ENCODE measurements around the gene PERM1. TPM values are rescaled to one million over a fixed set of nuclear protein-coding genes. Genes with fewer than 3 reads are reported as not detected.

Gene PERM1
- total RNA-seq, 2 donors from 2014 or later = not detected

GRCh38 chr1:982765-983436 is 1.0 kb upstream of the PERM1 start:
- Mint-ChIP-seq H3K4me1 (no peaks in the 10 kb centered on the region), H3K4me3 (no peak overlapping the region), H3K27me3 (ENCODE audit: insufficient read depth) (peaks cover 62% of the 10 kb centered on the region), H3K9me3 (peaks cover 5% of the 10 kb centered on the region), H3K27ac (no peak overlapping the region), H3K36me3 (ENCODE audit: low read depth) (peaks cover 3% of the 10 kb centered on the region)
- no peaks in the 10 kb centered on the region for H3K9me3 ChIP-seq (ENCODE audit: control insufficient read depth, low read length)
- H3K4me1 ChIP-seq (ENCODE audit: control insufficient read depth, insufficient read depth, low read length) = no peaks in the 10 kb centered on the region
- H3K27ac ChIP-seq (ENCODE audit: low read depth, low read length) = no peak overlapping the region
- H3K4me3 ChIP-seq (ENCODE audit: low read length) = no peak overlapping the region
- peaks cover 45% of the 10 kb centered on the region for H3K27me3 ChIP-seq (ENCODE audit: control insufficient read depth, insufficient read depth, low read length, poor library complexity, severe bottlenecking)
- H3K9ac ChIP-seq (ENCODE audit: extremely low read depth, low read length, poor library complexity, severe bottlenecking) = no peak overlapping the region
- no peaks in the 10 kb centered on the region for H3K36me3 ChIP-seq (ENCODE audit: control insufficient read depth, insufficient read depth, low read length)
- TF ChIP-seq, protein P1, sequence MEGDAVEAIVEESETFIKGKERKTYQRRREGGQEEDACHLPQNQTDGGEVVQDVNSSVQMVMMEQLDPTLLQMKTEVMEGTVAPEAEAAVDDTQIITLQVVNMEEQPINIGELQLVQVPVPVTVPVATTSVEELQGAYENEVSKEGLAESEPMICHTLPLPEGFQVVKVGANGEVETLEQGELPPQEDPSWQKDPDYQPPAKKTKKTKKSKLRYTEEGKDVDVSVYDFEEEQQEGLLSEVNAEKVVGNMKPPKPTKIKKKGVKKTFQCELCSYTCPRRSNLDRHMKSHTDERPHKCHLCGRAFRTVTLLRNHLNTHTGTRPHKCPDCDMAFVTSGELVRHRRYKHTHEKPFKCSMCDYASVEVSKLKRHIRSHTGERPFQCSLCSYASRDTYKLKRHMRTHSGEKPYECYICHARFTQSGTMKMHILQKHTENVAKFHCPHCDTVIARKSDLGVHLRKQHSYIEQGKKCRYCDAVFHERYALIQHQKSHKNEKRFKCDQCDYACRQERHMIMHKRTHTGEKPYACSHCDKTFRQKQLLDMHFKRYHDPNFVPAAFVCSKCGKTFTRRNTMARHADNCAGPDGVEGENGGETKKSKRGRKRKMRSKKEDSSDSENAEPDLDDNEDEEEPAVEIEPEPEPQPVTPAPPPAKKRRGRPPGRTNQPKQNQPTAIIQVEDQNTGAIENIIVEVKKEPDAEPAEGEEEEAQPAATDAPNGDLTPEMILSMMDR (conservative IDR thresholded peaks at IDR 0.05) = no peak
- DNase-seq = no peak
- WGBS, 2 experiments (ENCODE audit: insufficient coverage in 1 of 2, insufficient read length in 1 of 2) = 90% methylated on average over 42 to 43 of the region's 43 CpGs

GRCh38 chr1:981491-981954 is 370 bp downstream of the PERM1 start:
- Histone ChIP-seq H3K36me3 (ENCODE audit: control insufficient read depth, insufficient read depth, low read length) (no peaks in the 10 kb centered on the region), H3K9ac (ENCODE audit: extremely low read depth, low read length, poor library complexity, severe bottlenecking) (no peak overlapping the region), H3K9me3 (ENCODE audit: control insufficient read depth, low read length) (no peaks in the 10 kb centered on the region), H3K27ac (ENCODE audit: low read depth, low read length) (no peak overlapping the region), H3K4me1 (ENCODE audit: control insufficient read depth, insufficient read depth, low read length) (no peaks in the 10 kb centered on the region), H3K27me3 (ENCODE audit: control insufficient read depth, insufficient read depth, low read length, poor library complexity, severe bottlenecking) (peaks cover 37% of the 10 kb centered on the region), H3K4me3 (ENCODE audit: low read length) (no peak overlapping the region)
- peaks cover 5% of the 10 kb centered on the region for H3K9me3 Mint-ChIP-seq
- H3K4me3 Mint-ChIP-seq = no peak overlapping the region
- WGBS, 2 experiments (ENCODE audit: insufficient coverage in 1 of 2, insufficient read length in 1 of 2) = 81% methylated on average over 16 to 21 of the region's 21 CpGs
- no peak for DNase-seq
- no peak overlapping the region for H3K27ac Mint-ChIP-seq
- TF ChIP-seq, protein P1 (conservative IDR thresholded peaks at IDR 0.05) = no peak
- H3K36me3 Mint-ChIP-seq (ENCODE audit: low read depth) = peaks cover 3% of the 10 kb centered on the region
- H3K4me1 Mint-ChIP-seq = no peaks in the 10 kb centered on the region
- H3K27me3 Mint-ChIP-seq (ENCODE audit: insufficient read depth) = peaks cover 52% of the 10 kb centered on the region

GRCh38 chr1:980602-981395 is 1.1 kb downstream of the PERM1 start:
- Mint-ChIP-seq H3K27ac (no peak overlapping the region), H3K4me3 (no peak overlapping the region), H3K4me1 (no peaks in the 10 kb centered on the region), H3K36me3 (ENCODE audit: low read depth) (peaks cover 3% of the 10 kb centered on the region), H3K27me3 (ENCODE audit: insufficient read depth) (peaks cover 47% of the 10 kb centered on the region), H3K9me3 (peaks cover 5% of the 10 kb centered on the region)
- DNase-seq = no peak
- Histone ChIP-seq H3K36me3 (ENCODE audit: control insufficient read depth, insufficient read depth, low read length) (no peaks in the 10 kb centered on the region), H3K27me3 (ENCODE audit: control insufficient read depth, insufficient read depth, low read length, poor library complexity, severe bottlenecking) (peaks cover 31% of the 10 kb centered on the region), H3K4me1 (ENCODE audit: control insufficient read depth, insufficient read depth, low read length) (no peaks in the 10 kb centered on the region), H3K27ac (ENCODE audit: low read depth, low read length) (no peak overlapping the region), H3K9me3 (ENCODE audit: control insufficient read depth, low read length) (no peaks in the 10 kb centered on the region), H3K9ac (ENCODE audit: extremely low read depth, low read length, poor library complexity, severe bottlenecking) (no peak overlapping the region), H3K4me3 (ENCODE audit: low read length) (no peak overlapping the region)
- TF ChIP-seq, protein P1 (conservative IDR thresholded peaks at IDR 0.05) = no peak
- WGBS, 2 experiments (ENCODE audit: insufficient coverage in 1 of 2, insufficient read length in 1 of 2) = 88 to 90% methylated on average over 27 to 35 of the region's 35 CpGs
